GM12865 (cell line): ENCODE results near the gene CCHCR1.

Experiments
- DNase-seq: peaks from one replicate; pipeline ENCODE4 v3.0.0; 2010; ENCODE audit warnings: low read depth
- H3K4me3 ChIP-seq: 2 replicates; pipeline ENCODE4 v1.5.1; 2011; ENCODE audit warnings: mild to moderate bottlenecking, low read depth, low read length, control low read depth
- TF ChIP-seq, protein P1 (sequence below): IDR thresholded peaks from 2 replicates; pipeline ENCODE4 v1.5.1; 2011; ENCODE audit warnings: low read length, control low read depth, low read depth, inconsistent platforms; ENCODE audit not compliant: insufficient read depth; ENCODE audit errors: missing control alignments

Gene CCHCR1

DNA sequence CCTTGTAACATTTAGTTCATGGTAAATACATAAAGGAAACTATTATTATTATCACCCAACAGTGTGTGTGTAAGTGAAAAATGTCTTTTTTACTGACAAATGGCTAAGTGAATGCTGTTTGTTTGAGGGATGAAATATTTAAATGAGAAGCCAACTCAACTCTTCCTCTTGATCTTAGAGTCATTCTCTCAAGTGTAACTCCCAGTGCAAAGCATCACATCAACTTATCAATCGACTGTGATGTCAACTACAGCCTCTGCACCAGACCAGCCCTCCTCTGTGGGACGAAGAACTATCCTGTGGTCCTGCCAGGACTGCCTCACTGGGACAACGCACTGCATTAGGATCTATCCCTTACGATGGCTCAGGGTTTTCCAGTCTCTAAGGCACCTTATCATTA is 50.5 kb downstream of the CCHCR1 start:
- TF ChIP-seq, protein P1, sequence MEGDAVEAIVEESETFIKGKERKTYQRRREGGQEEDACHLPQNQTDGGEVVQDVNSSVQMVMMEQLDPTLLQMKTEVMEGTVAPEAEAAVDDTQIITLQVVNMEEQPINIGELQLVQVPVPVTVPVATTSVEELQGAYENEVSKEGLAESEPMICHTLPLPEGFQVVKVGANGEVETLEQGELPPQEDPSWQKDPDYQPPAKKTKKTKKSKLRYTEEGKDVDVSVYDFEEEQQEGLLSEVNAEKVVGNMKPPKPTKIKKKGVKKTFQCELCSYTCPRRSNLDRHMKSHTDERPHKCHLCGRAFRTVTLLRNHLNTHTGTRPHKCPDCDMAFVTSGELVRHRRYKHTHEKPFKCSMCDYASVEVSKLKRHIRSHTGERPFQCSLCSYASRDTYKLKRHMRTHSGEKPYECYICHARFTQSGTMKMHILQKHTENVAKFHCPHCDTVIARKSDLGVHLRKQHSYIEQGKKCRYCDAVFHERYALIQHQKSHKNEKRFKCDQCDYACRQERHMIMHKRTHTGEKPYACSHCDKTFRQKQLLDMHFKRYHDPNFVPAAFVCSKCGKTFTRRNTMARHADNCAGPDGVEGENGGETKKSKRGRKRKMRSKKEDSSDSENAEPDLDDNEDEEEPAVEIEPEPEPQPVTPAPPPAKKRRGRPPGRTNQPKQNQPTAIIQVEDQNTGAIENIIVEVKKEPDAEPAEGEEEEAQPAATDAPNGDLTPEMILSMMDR = no peak
- H3K4me3 ChIP-seq = no peak overlapping the region
- DNase-seq = no peak

DNA sequence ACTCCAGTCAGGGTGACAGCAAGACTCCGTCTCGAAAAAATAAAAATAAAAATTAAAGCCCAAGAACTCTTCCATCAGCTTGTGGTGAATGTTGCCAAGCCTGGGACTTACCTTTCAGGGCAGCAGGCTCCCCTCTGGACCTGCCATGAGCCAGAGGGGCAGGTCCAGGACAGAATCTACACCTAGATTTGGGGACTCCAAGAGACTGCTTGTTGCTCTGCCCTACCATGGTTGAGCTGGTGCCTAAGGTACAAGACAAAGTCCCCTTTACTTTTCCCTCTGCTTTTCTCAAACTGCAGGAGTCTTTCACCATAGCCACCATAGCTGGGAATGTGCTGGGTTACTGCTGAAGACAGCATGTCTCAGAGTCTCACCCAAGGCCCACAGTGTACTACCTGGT is 54.5 kb downstream of the CCHCR1 start:
- no peak overlapping the region for H3K4me3 ChIP-seq
- TF ChIP-seq, protein P1 = no peak
- DNase-seq = no peak

GRCh38 chr6:31098449-31098938 is 59.1 kb downstream of the CCHCR1 start:
- TF ChIP-seq, protein P1 = no peak
- no peak overlapping the region for H3K4me3 ChIP-seq
- DNase-seq = no peak

DNA sequence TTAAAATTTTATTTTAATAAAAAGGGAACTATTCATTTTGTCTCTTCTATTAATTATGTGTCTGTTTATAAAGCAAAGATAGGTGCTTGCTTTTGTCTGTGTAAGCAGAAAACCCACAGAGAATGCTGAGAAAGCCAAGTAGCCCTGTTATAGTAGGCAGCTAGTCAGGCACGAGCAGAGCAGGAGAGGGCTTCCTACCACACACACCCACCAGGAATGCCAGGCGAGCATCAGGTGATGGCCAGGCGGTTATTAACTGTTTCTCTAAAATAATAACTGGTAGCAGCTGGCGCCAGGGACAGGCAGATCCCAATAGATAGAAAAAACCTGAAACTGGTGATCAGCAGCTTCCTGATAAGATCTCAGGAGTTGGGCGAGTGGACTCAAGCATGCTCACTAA is 60.9 kb downstream of the CCHCR1 start:
- H3K4me3 ChIP-seq = no peak overlapping the region
- DNase-seq = no peak
- TF ChIP-seq, protein P1 = no peak

- DNase-seq = no peak
- TF ChIP-seq, protein P1 = no peak
- no peak overlapping the region for H3K4me3 ChIP-seq
Measured at GRCh38 chr6:31096215-31096614, 61.4 kb downstream of the CCHCR1 start.

GRCh38 chr6:31094389-31094881 is 63.2 kb downstream of the CCHCR1 start:
- DNase-seq = no peak
- H3K4me3 ChIP-seq = no peak overlapping the region
- TF ChIP-seq, protein P1 = no peak
